A375 (cell line): ENCODE measurements around the gene FA2H. TPM values are rescaled to one million over a fixed set of nuclear protein-coding genes. Genes with fewer than 3 reads are reported as not detected.

ENCODE experiments used
- total RNA-seq: library from RNA; depleted of rRNA; stranded (reverse); fragments of >200 nt; shearing (Covaris generic); gene quantifications from 2 replicates; pipeline ENCODE4 v1.2.3, GENCODE V29; 2014; rRNA removed

FA2H gene
- total RNA-seq = not detected in 2 replicates

GRCh38 chr16:74774223-74775139 is at the start of gene FA2H:
Gene FA2H (minus strand): TSS chr16:74774820. CDS start chr16:74774755, 65 bp downstream.

GRCh38 chr16:74700438-74701225 is 74.0 kb downstream of the FA2H start, which contains the start of gene MLKL:
Gene MLKL (minus strand): TSS chr16:74700862. CDS start chr16:74695757, 5,105 bp downstream.

GRCh38 chr16:74666425-74667254 is 108.0 kb downstream of the FA2H start, which contains the start of gene RFWD3:
Gene RFWD3 (minus strand): TSS chr16:74666877. CDS start chr16:74661449, 5,428 bp downstream.

Other genes with a start within 250 kb of the FA2H start
- gene GLG1, start 167.7 kb downstream of the FA2H start, total RNA-seq = 171 TPM in 2 replicates
- 55.6 and 55.7 TPM in 2 replicates for gene RFWD3, start 107.9 kb downstream of the FA2H start, total RNA-seq
- 15.7 and 20.7 TPM in 2 replicates for gene MLKL, start 74.0 kb downstream of the FA2H start, total RNA-seq
- 15.7 and 17.8 TPM in 2 replicates for gene WDR59, start 210.3 kb upstream of the FA2H start, total RNA-seq
- gene ZNRF1, start 224.2 kb upstream of the FA2H start, total RNA-seq = 27.6 and 36.6 TPM in 2 replicates